ENCODE measurements around the gene ASIC2. TPM values are rescaled to one million over a fixed set of nuclear protein-coding genes. Genes with fewer than 3 reads are reported as not detected.

The ASIC2 gene
- total and polyA plus RNA-seq, 9 of the 15 experiments (the other 6 are each of a cell fraction or from before 2014, with no cell fraction given), result not detected

GRCh38 chr17:33135691-33136090, 157.4 kb downstream of the ASIC2 start:
- DNase-seq (ENCODE audit: extremely low read depth in 1 of 4, low spot score in 3 of 4) (no peak), ATAC-seq (no peak), FAIRE-seq (no peak)
- Histone ChIP-seq H3K9ac (ENCODE audit: insufficient read depth in 1 of 2, low read depth in 2 of 2, low read length in 2 of 2) (no peak overlapping the region), H3K36me3 (ENCODE audit: control insufficient read depth, insufficient read depth, low read length) (no peaks in the 10 kb centered on the region), H3K9me1 (ENCODE audit: control insufficient read depth, insufficient read depth, low read length) (no peaks in the 10 kb centered on the region), H4K20me1 (replicated peaks; ENCODE audit: control insufficient read depth, insufficient read depth, low read length) (no peaks in the 10 kb centered on the region), H3K79me2 (ENCODE audit: control insufficient read depth, insufficient read depth, low read length) (no peaks in the 10 kb centered on the region), H3K27ac (ENCODE audit: extremely low read depth, low read depth, low read length) (no peak overlapping the region), H3K4me2 (ENCODE audit: insufficient read depth, low read length) (no peak overlapping the region), H3K4me1 (replicated peaks in 1 of 2; ENCODE audit: control insufficient read depth in 2 of 2, insufficient read depth in 2 of 2, low read length in 2 of 2) (no peaks in the 10 kb centered on the region), H3K27me3 (ENCODE audit: control insufficient read depth in 2 of 2, insufficient read depth in 2 of 2, low read length in 2 of 2) (peaks cover 5 to 17% of the 10 kb centered on the region in 2 experiments; a peak in 3 of 5 replicates), H2AFZ (ENCODE audit: low read depth, low read length) (no peak overlapping the region), H3K4me3 (no peak overlapping the region), H3K9me3 (replicated peaks; ENCODE audit: control insufficient read depth, insufficient read depth, low read depth, low read length) (no peaks in the 10 kb centered on the region)
- CTCF ChIA-PET (ENCODE audit: low intra/inter-chr PET ratio), result no interaction called here
- no TSS peak for BruUV-seq (replicated peaks)
- 2% methylated on average over 4 of the region's 4 CpGs for WGBS (ENCODE audit: insufficient coverage, low coverage, missing lambda C conversion rate)
- in situ Hi-C loops (cut with MboI), result no loop called here
- POLR2A ChIA-PET, result no interaction called here
- intact Hi-C loops (cut with micrococcal nuclease), result no loop called here
- TF ChIP-seq HDAC2 (IDR thresholded peaks at IDR 0.05), result no peak
- no peak for TF ChIP-seq NR2C2 (CRISPR knock-in tag; IDR thresholded peaks at IDR 0.05)
- no peak for TF ChIP-seq NR2C2 (tag; IDR thresholded peaks at IDR 0.05)
- TF ChIP-seq AFF4 (CRISPR knock-in tag; IDR thresholded peaks at IDR 0.05), result no peak
- no peak for TF ChIP-seq DPF2 (IDR thresholded peaks at IDR 0.05)
- no peak for TF ChIP-seq E2F4 (CRISPR knock-in tag; IDR thresholded peaks at IDR 0.05; ENCODE audit: low read depth)
- TF ChIP-seq ZNF146 (CRISPR knock-in tag; IDR thresholded peaks at IDR 0.05; ENCODE audit: unreplicated experiment), result no peak
- TF ChIP-seq FOXM1 (IDR thresholded peaks at IDR 0.05; ENCODE audit: low read depth), result no peak
- TF ChIP-seq FOXM1 (CRISPR knock-in tag; IDR thresholded peaks at IDR 0.05; ENCODE audit: low read depth), result no peak
- no peak for TF ChIP-seq CBX3 (IDR thresholded peaks at IDR 0.05; ENCODE audit: borderline replicate concordance in 1 of 2, low read length in 2 of 2)
- no peak for TF ChIP-seq ZZZ3 (IDR thresholded peaks at IDR 0.05)
- no peak for TF ChIP-seq SMC3 (conservative IDR thresholded peaks at IDR 0.05; ENCODE audit: insufficient read depth, low read depth, low read length)
- no peak for TF ChIP-seq CTCF (IDR thresholded peaks at IDR 0.05 in 2 of 3, conservative IDR thresholded peaks at IDR 0.05 in 1 of 3; ENCODE audit: insufficient read depth in 2 of 3, low read depth in 1 of 3, low read length in 3 of 3)
- no peak for TF ChIP-seq BMI1 (IDR thresholded peaks at IDR 0.05; ENCODE audit: low read length)
- no peak for TF ChIP-seq ZNF586 (CRISPR knock-in tag; conservative IDR thresholded peaks at IDR 0.05)
- no peak for TF ChIP-seq ZNF76 (CRISPR knock-in tag; IDR thresholded peaks at IDR 0.05; ENCODE audit: borderline replicate concordance)
- TF ChIP-seq ZNF311 (CRISPR knock-in tag; IDR thresholded peaks at IDR 0.05), result no peak
- TF ChIP-seq PCBP2 (IDR thresholded peaks at IDR 0.05; ENCODE audit: low read depth, low read length, poor library complexity, severe bottlenecking), result no peak
- no peak for TF ChIP-seq C11orf30 (IDR thresholded peaks at IDR 0.05; ENCODE audit: low read depth)
